Activated CD4-positive, alpha-beta memory T cell treated with anti-CD3 and anti-CD28 coated beads, Interleukin-2, amount 10 ng/mL, durations not matched to agents 7 days and 5 days (primary cell): ENCODE results near the gene KIF5C. TPM values are rescaled to one million over a fixed set of nuclear protein-coding genes. Genes with fewer than 3 reads are reported as not detected.

ENCODE experiments used
- CTCF ChIA-PET: fragments of 350-600 bp; sonication (Branson Sonifier 250); formaldehyde crosslinking; loops from one replicate; lab custom pipeline; 2021; ENCODE audit warnings: antibody characterized with exemption, inconsistent platforms; lab: Charles Lee
- POLR2A ChIA-PET: fragments of 350-600 bp; sonication (Branson Sonifier 250); formaldehyde crosslinking; loops from one replicate; lab custom pipeline; 2021; ENCODE audit warnings: antibody characterized with exemption; lab: Charles Lee
- DNase-seq: peaks from one replicate; pipeline ENCODE4 v3.0.0-alpha.2; 2020
- H3K27ac Mint-ChIP-seq: one replicate; pipeline ENCODE4 v1.8.0; 2021; ENCODE audit warnings: mild to moderate bottlenecking, mixed read lengths
- H3K27me3 Mint-ChIP-seq: one replicate; pipeline ENCODE4 v1.8.0; 2021; ENCODE audit warnings: mixed read lengths
- H3K36me3 Mint-ChIP-seq: one replicate; pipeline ENCODE4 v1.8.0; 2021; ENCODE audit warnings: low read depth, mixed read lengths
- H3K4me1 Mint-ChIP-seq: one replicate; pipeline ENCODE4 v1.8.0; 2021; ENCODE audit warnings: mixed read lengths
- H3K4me3 Mint-ChIP-seq: one replicate; pipeline ENCODE4 v1.8.0; 2021; ENCODE audit warnings: mild to moderate bottlenecking, mixed read lengths
- H3K9me3 Mint-ChIP-seq: one replicate; pipeline ENCODE4 v1.8.0; 2021; ENCODE audit warnings: mixed read lengths
- total RNA-seq, 2 experiments: library from RNA; stranded (reverse); gene quantifications; one replicate each; pipeline ENCODE4 v1.2.3, GENCODE V29; 2021

Gene KIF5C
- total RNA-seq, 2 experiments from 2014 or later, result 14.7 to 21.7 TPM

DNA sequence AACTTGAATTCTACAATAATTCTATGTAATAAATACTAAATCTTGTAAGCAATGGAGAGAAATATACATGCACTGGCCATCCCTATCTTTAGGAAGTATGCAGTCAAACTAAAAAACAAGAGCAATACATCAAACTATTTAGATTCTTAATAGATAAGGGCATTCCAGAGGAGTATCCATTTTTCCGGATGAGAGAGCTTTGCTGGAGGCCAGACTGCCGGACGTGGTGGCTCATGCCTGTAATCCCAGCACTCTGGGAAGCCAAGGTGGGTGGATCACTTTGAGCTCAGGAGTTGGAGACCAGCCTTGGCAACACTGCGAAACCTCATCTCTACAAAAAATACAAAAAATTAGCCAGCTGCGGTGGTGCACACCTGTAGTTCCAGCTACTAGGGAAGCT is 60.8 kb downstream of the KIF5C start:
- Mint-ChIP-seq H3K9me3 (no peaks in the 10 kb centered on the region), H3K27ac (no peak overlapping the region), H3K27me3 (no peaks in the 10 kb centered on the region), H3K4me1 (peaks cover under 1% of the 10 kb centered on the region), H3K4me3 (no peak overlapping the region), H3K36me3 (no peaks in the 10 kb centered on the region)
- DNase-seq, result no peak
- POLR2A ChIA-PET, result no interaction called here
- CTCF ChIA-PET, result interaction anchor here (2.1 kb wide), 1 partner anchor 9 kb away, joined by 12 read pairs; no protein-coding TSS in a partner anchor

DNA sequence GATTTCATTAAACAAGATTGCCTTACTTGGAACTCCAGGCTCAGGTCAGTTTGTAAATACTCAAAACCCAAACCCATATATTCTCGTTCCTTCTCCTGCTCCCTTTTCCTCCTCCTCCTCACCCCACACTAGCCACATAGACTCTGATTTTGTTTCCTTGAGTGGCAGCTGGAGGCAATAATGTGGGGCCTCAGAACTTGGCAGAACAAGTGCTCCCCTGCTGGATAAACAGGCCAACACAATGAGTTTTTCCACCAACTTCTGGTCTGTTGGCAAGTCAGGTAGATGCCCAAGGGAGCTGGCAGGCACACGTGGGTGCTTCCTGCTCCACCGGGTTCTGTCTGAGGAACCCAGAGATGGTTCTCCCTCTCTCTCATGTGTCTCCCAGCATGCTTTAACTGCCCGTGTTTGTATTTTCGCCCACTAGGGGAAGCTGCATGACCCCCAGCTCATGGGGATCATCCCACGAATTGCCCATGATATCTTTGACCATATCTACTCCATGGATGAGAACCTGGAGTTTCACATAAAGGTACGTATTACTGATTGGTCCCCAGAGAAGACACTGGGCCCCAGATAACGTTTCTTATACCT is 61.9 kb downstream of the KIF5C start:
- H3K4me1 Mint-ChIP-seq, result no peaks in the 10 kb centered on the region
- H3K27ac Mint-ChIP-seq, result no peak overlapping the region
- ChIA-PET POLR2A (no interaction called here), CTCF (interaction anchor here (2.1 kb wide), 1 partner anchor 10 kb away, joined by 12 read pairs; no protein-coding TSS in a partner anchor)
- no peaks in the 10 kb centered on the region for H3K9me3 Mint-ChIP-seq
- no peaks in the 10 kb centered on the region for H3K27me3 Mint-ChIP-seq
- H3K36me3 Mint-ChIP-seq, result no peaks in the 10 kb centered on the region
- H3K4me3 Mint-ChIP-seq, result no peak overlapping the region
- DNase-seq, result no peak

DNA sequence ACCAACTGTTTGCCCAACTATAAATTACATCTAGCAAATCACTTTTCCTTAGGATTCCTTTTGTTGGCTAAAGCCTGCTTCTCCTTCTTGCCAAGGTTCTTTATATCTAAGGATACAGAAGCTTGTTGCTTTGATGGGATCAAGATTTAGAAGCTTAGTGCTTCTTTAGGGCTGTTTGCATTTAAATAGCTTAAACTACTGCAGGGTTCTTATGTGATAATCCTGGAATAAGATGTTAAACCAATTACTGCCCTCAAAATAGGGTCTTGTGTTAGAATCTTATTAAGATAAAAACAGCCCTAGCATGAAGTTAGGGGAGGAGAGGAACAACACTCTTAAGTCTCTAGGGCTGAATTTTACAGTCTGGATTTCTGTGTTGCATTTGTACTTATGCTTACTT is 64.2 kb downstream of the KIF5C start:
- peaks cover 15% of the 10 kb centered on the region for H3K36me3 Mint-ChIP-seq
- H3K4me1 Mint-ChIP-seq, result no peaks in the 10 kb centered on the region
- DNase-seq, result no peak
- ChIA-PET CTCF (no interaction called here), POLR2A (no interaction called here)
- no peak overlapping the region for H3K27ac Mint-ChIP-seq
- no peak overlapping the region for H3K4me3 Mint-ChIP-seq
- H3K27me3 Mint-ChIP-seq, result no peaks in the 10 kb centered on the region
- no peaks in the 10 kb centered on the region for H3K9me3 Mint-ChIP-seq

- no peak overlapping the region for H3K27ac Mint-ChIP-seq
- CTCF ChIA-PET, result interaction anchor here (1.1 to 1.7 kb wide), 2 partner anchors 15 to 47 kb away, joined by 3 to 4 read pairs; no protein-coding TSS in a partner anchor
- peaks cover 20% of the 10 kb centered on the region for H3K36me3 Mint-ChIP-seq
- no peaks in the 10 kb centered on the region for H3K27me3 Mint-ChIP-seq
- no peak overlapping the region for H3K4me3 Mint-ChIP-seq
- H3K9me3 Mint-ChIP-seq, result no peaks in the 10 kb centered on the region
- POLR2A ChIA-PET, result no interaction called here
- no peak for DNase-seq
- no peaks in the 10 kb centered on the region for H3K4me1 Mint-ChIP-seq
Observed at GRCh38 chr2:148943097-148943496, 68.1 kb downstream of the KIF5C start.

- no peaks in the 10 kb centered on the region for H3K9me3 Mint-ChIP-seq
- H3K36me3 Mint-ChIP-seq, result peaks cover 24% of the 10 kb centered on the region
- DNase-seq, result no peak
- ChIA-PET POLR2A (no interaction called here), CTCF (interaction anchor here (0.6 kb wide), 1 partner anchor 1171 kb away, joined by 4 read pairs; no protein-coding TSS in a partner anchor)
- no peaks in the 10 kb centered on the region for H3K27me3 Mint-ChIP-seq
- H3K4me1 Mint-ChIP-seq, result no peaks in the 10 kb centered on the region
- no peak overlapping the region for H3K4me3 Mint-ChIP-seq
- no peak overlapping the region for H3K27ac Mint-ChIP-seq
Observed at GRCh38 chr2:148944536-148944935, 69.5 kb downstream of the KIF5C start.

GRCh38 chr2:148947299-148947698 is 72.3 kb downstream of the KIF5C start:
- Mint-ChIP-seq H3K4me3 (no peak overlapping the region), H3K9me3 (no peaks in the 10 kb centered on the region), H3K36me3 (peaks cover 36% of the 10 kb centered on the region), H3K27ac (no peak overlapping the region), H3K27me3 (no peaks in the 10 kb centered on the region), H3K4me1 (no peaks in the 10 kb centered on the region)
- CTCF ChIA-PET, result no interaction called here
- no peak for DNase-seq
- POLR2A ChIA-PET, result no interaction called here

DNA sequence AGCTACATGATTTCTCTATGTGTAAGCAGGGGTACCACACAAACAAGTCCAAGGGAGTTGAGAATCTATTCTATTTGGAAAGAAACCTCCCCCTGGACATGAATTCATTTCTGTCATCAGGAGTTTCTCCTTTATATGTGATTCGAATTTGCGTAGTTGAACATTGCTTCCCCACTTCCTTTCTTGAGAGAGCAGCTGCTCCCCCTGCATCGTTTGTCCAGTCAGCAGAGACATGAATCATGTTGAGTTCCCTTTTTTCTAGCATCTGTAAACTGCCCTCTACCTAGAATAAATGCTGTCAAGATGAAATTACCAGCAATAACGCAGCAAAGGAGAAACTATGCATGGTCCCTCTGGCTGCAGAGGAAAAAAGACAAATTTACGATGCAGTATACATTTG is 73.8 kb downstream of the KIF5C start:
- ChIA-PET POLR2A (no interaction called here), CTCF (no interaction called here)
- Mint-ChIP-seq H3K27me3 (no peaks in the 10 kb centered on the region), H3K9me3 (no peaks in the 10 kb centered on the region), H3K36me3 (peaks cover 24% of the 10 kb centered on the region), H3K27ac (no peak overlapping the region), H3K4me3 (no peak overlapping the region), H3K4me1 (no peaks in the 10 kb centered on the region)
- DNase-seq, result no peak

DNA sequence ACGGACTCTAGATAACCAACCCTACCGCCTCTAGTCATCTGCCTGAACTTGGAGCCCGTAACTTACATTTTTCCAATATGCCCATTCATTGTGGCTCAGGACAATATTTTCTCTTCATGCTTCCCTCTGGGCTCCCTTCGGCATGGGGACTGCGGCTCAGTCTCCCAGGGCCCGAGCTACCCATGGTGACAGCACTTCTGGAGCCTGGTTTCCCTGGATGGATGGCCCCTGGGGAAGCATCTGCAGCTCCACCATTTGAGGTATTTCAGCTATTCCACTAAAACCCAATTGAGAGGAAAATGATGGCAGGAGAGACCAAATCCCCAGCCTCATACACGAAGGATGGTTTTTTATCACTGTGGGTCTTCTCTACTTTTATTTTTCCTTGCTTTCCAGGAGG is 74.3 kb downstream of the KIF5C start:
- ChIA-PET POLR2A (no interaction called here), CTCF (no interaction called here)
- H3K4me1 Mint-ChIP-seq, result no peaks in the 10 kb centered on the region
- H3K27me3 Mint-ChIP-seq, result no peaks in the 10 kb centered on the region
- H3K4me3 Mint-ChIP-seq, result no peak overlapping the region
- no peaks in the 10 kb centered on the region for H3K9me3 Mint-ChIP-seq
- no peak overlapping the region for H3K27ac Mint-ChIP-seq
- DNase-seq, result no peak
- peaks cover 21% of the 10 kb centered on the region for H3K36me3 Mint-ChIP-seq

DNA sequence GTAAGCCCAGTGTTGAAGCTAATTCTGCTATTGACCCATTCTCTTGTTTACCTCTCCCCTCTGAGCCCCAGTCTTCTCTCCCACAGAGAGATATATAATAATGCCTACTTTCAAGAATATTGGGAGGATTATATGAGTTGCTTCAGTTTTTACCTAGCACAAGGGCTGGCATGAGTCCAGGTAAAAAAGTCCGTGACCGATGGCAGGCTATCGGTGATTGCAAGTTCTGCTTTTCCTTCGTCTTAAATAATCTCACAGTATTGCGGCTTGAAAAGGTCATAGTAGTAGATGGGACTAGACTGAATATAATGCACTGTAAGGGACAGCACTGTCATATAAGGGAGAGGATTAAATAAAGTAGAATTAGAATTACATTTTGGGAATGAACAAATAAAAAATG is 77.6 kb downstream of the KIF5C start:
- Mint-ChIP-seq H3K27me3 (no peaks in the 10 kb centered on the region), H3K9me3 (no peaks in the 10 kb centered on the region), H3K4me3 (no peak overlapping the region), H3K27ac (no peak overlapping the region), H3K36me3 (peaks cover 16% of the 10 kb centered on the region), H3K4me1 (peaks cover 4% of the 10 kb centered on the region)
- ChIA-PET POLR2A (no interaction called here), CTCF (no interaction called here)
- DNase-seq, result no peak

DNA sequence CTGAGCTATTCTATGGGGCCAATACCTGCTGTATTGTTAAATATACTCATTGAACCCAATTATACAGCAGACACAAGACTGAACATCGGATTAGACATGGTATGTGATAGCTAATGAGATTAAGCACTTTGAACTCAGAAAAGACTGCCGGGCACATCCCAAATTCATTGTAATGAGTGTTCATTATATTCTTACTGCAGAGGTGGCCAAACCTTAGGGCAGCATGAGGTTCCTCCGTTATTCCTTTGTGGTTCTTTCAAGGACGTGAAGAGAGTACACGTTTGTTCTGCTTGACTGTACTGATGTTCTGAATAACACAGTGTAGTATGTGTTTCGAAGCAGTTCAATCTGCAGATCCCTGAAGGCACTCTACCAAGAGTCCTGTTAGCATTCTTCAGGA is 78.4 kb downstream of the KIF5C start:
- H3K36me3 Mint-ChIP-seq, result peaks cover 21% of the 10 kb centered on the region
- H3K4me1 Mint-ChIP-seq, result peaks cover 4% of the 10 kb centered on the region
- CTCF ChIA-PET, result no interaction called here

GRCh38 chr2:148954536-148954935 is 79.5 kb downstream of the KIF5C start:
- CTCF ChIA-PET, result no interaction called here
- H3K4me1 Mint-ChIP-seq, result peaks cover 4% of the 10 kb centered on the region
- POLR2A ChIA-PET, result no interaction called here
- H3K27ac Mint-ChIP-seq, result no peak overlapping the region
- H3K27me3 Mint-ChIP-seq, result no peaks in the 10 kb centered on the region
- no peak for DNase-seq
- H3K4me3 Mint-ChIP-seq, result no peak overlapping the region
- H3K36me3 Mint-ChIP-seq, result peaks cover 19% of the 10 kb centered on the region
- H3K9me3 Mint-ChIP-seq, result no peaks in the 10 kb centered on the region

More for the DNA sequence above, 78.4 kb downstream of the KIF5C start:
- Mint-ChIP-seq H3K4me3 (no peak overlapping the region), H3K27ac (no peak overlapping the region), H3K27me3 (no peaks in the 10 kb centered on the region), H3K9me3 (no peaks in the 10 kb centered on the region)
- no peak for DNase-seq
- POLR2A ChIA-PET, result no interaction called here

DNA sequence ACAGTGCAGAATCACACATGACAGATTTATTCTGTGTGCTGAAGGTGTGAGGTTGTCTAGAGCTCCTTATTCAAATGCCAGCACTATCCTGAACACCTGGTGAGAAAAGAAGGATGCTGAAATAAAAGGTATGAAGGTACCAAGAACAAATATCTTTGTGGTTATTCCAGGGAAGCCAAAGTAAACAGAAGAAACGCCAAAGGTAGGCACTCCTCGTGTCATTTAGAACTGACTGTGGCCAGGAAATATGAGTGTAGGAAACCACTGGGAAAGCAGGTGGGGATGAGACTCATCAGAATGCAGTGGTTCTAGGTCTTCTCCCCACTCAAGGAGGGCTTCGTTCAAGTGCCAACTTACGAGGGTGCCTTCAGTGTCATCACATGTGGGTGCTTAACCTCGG is 80.8 kb downstream of the KIF5C start:
- POLR2A ChIA-PET, result no interaction called here
- peaks cover 4% of the 10 kb centered on the region for H3K4me1 Mint-ChIP-seq
- no peaks in the 10 kb centered on the region for H3K27me3 Mint-ChIP-seq
- no peak overlapping the region for H3K4me3 Mint-ChIP-seq
- no peaks in the 10 kb centered on the region for H3K9me3 Mint-ChIP-seq
- no peak overlapping the region for H3K27ac Mint-ChIP-seq
- H3K36me3 Mint-ChIP-seq, result peaks cover 15% of the 10 kb centered on the region
- CTCF ChIA-PET, result no interaction called here
- no peak for DNase-seq

DNA sequence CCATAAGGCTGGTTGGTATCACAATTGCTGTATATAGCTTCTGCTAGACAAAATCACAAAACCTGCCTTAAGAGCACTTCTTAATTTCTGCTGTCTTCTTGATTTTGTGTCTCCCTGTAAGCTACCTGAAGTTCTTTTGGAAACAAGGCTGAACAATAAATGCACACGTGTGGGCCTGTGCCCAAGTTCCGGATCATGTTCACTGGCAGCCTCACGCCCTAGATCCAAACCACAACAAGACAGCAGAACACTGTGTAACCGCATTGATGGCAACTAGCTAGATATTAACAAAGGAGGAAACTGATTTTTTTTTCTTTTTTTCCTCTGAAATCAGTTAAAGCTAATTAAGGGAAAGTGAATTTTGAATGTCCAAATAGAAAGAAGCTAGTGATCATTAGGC is 82.0 kb downstream of the KIF5C start:
- no peak for DNase-seq
- H3K9me3 Mint-ChIP-seq, result no peaks in the 10 kb centered on the region
- ChIA-PET POLR2A (no interaction called here), CTCF (no interaction called here)
- H3K27ac Mint-ChIP-seq, result no peak overlapping the region
- H3K4me3 Mint-ChIP-seq, result no peak overlapping the region
- no peaks in the 10 kb centered on the region for H3K27me3 Mint-ChIP-seq
- peaks cover 16% of the 10 kb centered on the region for H3K36me3 Mint-ChIP-seq
- H3K4me1 Mint-ChIP-seq, result peaks cover 4% of the 10 kb centered on the region

GRCh38 chr2:148959745-148960144 is 84.7 kb downstream of the KIF5C start:
- H3K36me3 Mint-ChIP-seq, result peaks cover 16% of the 10 kb centered on the region
- H3K27me3 Mint-ChIP-seq, result no peaks in the 10 kb centered on the region
- H3K4me3 Mint-ChIP-seq, result no peak overlapping the region
- DNase-seq, result no peak
- peaks cover 4% of the 10 kb centered on the region for H3K4me1 Mint-ChIP-seq
- ChIA-PET POLR2A (no interaction called here), CTCF (no interaction called here)
- no peak overlapping the region for H3K27ac Mint-ChIP-seq
- no peaks in the 10 kb centered on the region for H3K9me3 Mint-ChIP-seq
